ENCODE measurements around the gene DNAJC8.

GRCh38 chr1:28170001-28170596 lies 62.7 kb downstream of the DNAJC8 start:
- TF ChIP-seq ZNF426 (tag by site-specific recombination; IDR thresholded peaks at IDR 0.05) (no peak), CTCF (tag by site-specific recombination; IDR thresholded peaks at IDR 0.05) (no peak), ZNF223 (tag by site-specific recombination; IDR thresholded peaks at IDR 0.05) (no peak), ZNF274 (IDR thresholded peaks at IDR 0.05; ENCODE audit: low read length) (no peak), ZNF274 (tag by site-specific recombination; IDR thresholded peaks at IDR 0.05; ENCODE audit: borderline replicate concordance) (no peak), ZEB2 (tag by site-specific recombination; IDR thresholded peaks at IDR 0.05) (no peak), REST (tag by site-specific recombination; IDR thresholded peaks at IDR 0.05) (no peak), ZNF792 (tag by site-specific recombination; IDR thresholded peaks at IDR 0.05) (no peak), YY1 (tag by site-specific recombination; IDR thresholded peaks at IDR 0.05) (no peak), ZNF513 (tag by site-specific recombination; IDR thresholded peaks at IDR 0.05) (no peak), ZNF292 (tag by site-specific recombination; IDR thresholded peaks at IDR 0.05; ENCODE audit: borderline replicate concordance, low read depth) (no peak), TRIM28 (IDR thresholded peaks at IDR 0.05; ENCODE audit: borderline replicate concordance, low read length) (no peak)
